GM13977 (cell line): ENCODE data around the gene SERPIND1.

Experiments
- DNase-seq: peaks from one replicate; pipeline ENCODE4 v3.0.0; 2012; ENCODE audit warnings: low spot score
- in situ Hi-C: fragments of 300-500 bp; cut with MboI; formaldehyde crosslinking; loops from one replicate; pipeline ENCODE4 v1.12.0; 2022; ENCODE audit warnings: low sequenced_read_pairs, low pct_unique_long_range_greater_than_20kb, mixed read lengths, inconsistent platforms; ENCODE audit not compliant: unreplicated experiment
- TF ChIP-seq, protein P1 (sequence below): IDR thresholded peaks from 2 replicates; pipeline ENCODE4 v1.5.1; 2012; ENCODE audit warnings: mild to moderate bottlenecking, control low read depth; ENCODE audit not compliant: insufficient read depth; ENCODE audit errors: extremely low read depth, missing control alignments

SERPIND1 gene

DNA sequence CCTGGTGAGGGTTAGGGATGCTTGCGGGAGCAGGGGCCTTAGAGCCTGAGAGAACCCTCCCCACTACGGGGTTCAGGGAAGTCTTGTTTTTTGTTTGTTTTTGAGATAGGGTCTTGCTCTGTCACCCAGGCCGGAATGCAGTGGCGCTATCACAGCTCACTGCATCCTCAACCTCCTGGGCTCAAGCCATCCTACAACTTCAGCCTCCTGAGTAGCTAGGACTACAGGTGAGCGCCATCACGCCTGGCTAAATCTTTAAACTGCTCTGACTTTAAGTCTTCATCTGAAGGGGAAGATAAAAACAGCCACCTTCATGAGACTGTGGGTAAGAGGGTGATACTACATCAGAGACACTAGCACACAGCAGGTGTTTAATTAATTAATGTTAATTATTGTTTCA is 28.5 kb downstream of the SERPIND1 start:
- in situ Hi-C loops, result no loop called here
- TF ChIP-seq, protein P1, sequence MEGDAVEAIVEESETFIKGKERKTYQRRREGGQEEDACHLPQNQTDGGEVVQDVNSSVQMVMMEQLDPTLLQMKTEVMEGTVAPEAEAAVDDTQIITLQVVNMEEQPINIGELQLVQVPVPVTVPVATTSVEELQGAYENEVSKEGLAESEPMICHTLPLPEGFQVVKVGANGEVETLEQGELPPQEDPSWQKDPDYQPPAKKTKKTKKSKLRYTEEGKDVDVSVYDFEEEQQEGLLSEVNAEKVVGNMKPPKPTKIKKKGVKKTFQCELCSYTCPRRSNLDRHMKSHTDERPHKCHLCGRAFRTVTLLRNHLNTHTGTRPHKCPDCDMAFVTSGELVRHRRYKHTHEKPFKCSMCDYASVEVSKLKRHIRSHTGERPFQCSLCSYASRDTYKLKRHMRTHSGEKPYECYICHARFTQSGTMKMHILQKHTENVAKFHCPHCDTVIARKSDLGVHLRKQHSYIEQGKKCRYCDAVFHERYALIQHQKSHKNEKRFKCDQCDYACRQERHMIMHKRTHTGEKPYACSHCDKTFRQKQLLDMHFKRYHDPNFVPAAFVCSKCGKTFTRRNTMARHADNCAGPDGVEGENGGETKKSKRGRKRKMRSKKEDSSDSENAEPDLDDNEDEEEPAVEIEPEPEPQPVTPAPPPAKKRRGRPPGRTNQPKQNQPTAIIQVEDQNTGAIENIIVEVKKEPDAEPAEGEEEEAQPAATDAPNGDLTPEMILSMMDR, result no peak
- DNase-seq, result no peak

DNA sequence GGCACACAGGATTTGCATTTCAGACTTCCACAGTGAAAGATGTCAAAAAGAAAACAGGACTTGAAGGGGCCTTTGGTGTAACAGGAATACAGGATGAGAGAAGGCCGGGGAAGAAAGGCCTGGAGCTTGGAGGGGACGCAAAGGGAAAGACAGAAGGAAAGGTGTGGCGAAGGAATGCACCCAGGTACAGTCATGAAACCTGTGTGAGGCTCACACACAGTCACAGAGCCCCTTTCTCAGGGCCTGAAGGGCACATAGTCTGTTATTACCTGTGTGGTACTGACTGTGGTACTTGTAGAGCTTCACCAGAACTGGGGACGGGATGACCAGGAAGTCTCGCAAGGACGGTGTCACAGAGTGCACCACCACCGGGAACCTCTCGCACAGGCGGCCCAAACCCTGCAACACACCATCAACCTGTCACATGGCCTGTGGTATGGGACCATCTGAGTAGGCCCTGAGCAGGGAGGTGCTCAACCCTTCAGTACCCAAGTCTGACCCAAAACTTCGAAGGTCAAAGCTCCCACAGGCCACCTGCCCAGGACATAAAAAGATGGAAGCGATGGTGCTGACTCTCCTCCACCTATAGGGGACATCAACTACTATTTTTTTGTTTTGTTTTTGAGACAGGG is 29.1 kb downstream of the SERPIND1 start:
- TF ChIP-seq, protein P1, result no peak
- DNase-seq, result no peak
- in situ Hi-C loops, result no loop called here

DNA sequence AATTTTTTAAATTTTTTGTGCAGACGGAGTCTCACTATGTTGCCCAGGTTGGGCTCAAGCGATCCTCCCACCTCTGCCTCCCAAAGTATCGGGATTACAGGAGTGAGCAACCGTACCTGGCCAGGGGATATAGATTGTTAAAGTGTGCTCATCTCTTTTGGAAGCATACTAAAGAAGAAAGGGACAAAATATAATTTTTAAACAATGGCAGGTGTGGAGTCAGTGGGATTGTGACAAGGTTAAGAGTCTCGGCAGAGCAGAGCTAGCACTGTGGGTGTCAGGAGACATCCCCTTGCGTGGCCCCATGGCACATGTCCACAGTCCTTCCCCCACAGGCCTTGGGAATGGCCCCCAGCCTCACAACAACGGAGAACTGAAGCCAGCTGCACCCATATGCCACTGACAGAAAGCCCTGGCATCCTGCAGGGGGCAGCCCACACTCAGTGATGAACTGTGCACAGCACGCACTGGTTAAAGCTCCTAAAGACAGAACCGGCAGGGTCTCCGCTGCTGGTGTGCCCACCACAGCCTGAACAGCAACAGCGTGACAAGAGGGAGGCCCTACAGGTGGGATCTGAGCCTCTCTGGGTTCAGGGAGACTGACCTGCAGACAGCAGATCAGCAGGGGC is 29.9 kb downstream of the SERPIND1 start:
- DNase-seq, result no peak

DNA sequence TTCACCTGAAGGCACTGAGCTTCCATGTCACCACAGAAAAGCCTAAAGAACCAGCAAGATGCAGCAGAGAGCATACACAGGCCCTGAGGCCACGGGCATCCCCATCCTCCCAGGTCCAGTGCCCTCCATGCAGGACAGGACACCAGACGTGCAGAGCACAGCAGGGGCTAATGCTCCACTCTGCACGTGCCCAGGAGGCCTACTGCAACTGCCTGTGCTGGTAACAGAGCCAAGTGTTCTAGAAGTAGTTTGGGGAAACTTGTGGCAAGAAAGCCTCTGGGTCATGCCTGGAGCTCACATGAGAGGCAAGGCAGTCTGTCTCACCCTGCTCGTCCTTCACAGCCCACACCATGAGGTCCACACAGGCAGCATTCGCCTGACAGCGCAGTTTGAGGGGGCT is 30.7 kb downstream of the SERPIND1 start:
- TF ChIP-seq, protein P1, result no peak
- DNase-seq, result no peak
- in situ Hi-C loops, result no loop called here

More for the DNA sequence above, 29.9 kb downstream of the SERPIND1 start:
- TF ChIP-seq, protein P1, result peak; percentile 57
- in situ Hi-C loops, result no loop called here

DNA sequence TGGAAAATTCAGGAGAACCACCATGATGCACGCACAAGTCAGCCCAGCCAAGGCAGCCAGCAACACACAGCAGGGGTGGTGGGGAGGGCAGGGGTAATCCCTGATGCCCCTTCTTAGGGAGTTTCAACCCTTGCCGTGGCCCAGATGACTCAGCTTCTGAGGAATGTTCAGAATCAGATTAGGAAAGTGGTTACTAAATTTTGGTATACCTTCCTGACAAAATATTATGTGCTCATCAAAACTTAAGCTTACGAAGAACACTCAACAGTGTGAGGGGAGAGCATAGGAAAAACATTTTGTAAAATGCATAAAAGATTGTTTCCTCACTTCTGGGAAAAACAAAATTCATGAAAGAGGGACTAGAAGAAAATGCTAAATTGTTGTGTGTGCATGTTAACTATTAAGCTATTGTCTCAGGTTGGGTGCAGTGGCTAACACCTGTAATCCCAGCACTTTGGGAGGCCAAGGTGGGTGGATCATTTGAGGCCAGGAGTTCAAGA is 32.1 kb downstream of the SERPIND1 start:
- in situ Hi-C loops, result no loop called here
- DNase-seq, result no peak
- TF ChIP-seq, protein P1, result no peak

DNA sequence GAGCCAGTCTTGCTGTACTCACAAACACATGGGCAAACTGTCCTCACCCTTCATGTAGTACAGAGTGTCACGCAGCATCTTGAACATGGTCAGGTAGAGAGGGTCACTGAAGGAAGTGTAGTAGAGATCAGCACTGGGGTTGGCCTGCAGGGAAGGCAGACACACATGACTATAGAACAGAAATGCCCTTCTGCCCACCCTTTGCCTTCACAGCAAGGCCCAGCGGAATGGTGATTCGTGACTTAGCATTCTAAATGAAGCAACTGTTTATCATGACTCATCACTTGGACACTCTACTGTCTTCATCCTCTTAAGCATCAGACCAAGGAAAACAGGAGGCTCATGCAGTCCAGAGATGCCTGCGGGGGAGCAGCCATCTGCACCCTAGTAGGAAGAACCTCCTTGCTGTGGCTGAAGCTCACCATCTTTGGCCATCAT is 33.4 kb downstream of the SERPIND1 start:
- in situ Hi-C loops, result no loop called here
- no peak for DNase-seq
- TF ChIP-seq, protein P1, result no peak
